GM23338 (cell line): ENCODE data around the gene USH2A. TPM values are rescaled to one million over a fixed set of nuclear protein-coding genes. Genes with fewer than 3 reads are reported as not detected.
"Not testable (repeated sequence)": the region's sequence is repeated elsewhere in the genome, so short reads cannot be mapped to it uniquely, and the experiment has no call there.

Source experiments
- ATAC-seq: fragments of 200-7000 bp; cut with Tn5 transposase; 3 replicates; pipeline ENCODE4 v1.9.1; 2020
- DNase-seq: peaks from one replicate; pipeline ENCODE4 v3.0.0-alpha.2; 2015; ENCODE audit warnings: low spot score
- H2AFZ ChIP-seq: fragments of 200-600 bp; sonication (generic); 2 replicates; pipeline ENCODE4 v1.8.0; 2016; ENCODE audit warnings: antibody characterized with exemption, mild to moderate bottlenecking, moderate library complexity
- H3F3A ChIP-seq: fragments of 200-600 bp; sonication (generic); replicated peaks from 2 replicates; pipeline ENCODE4 v1.8.0; 2017; ENCODE audit warnings: antibody characterized with exemption, mixed run types, low read depth
- H3K27ac ChIP-seq: fragments of 200-600 bp; sonication (generic); 2 replicates; pipeline ENCODE4 v1.6.1; 2016; ENCODE audit warnings: low read depth
- H3K27me3 ChIP-seq: fragments of 200-600 bp; sonication (generic); 2 replicates; pipeline ENCODE4 v1.8.0; 2016; ENCODE audit warnings: mild to moderate bottlenecking, mixed run types, moderate library complexity; ENCODE audit not compliant: insufficient read depth
- H3K36me3 ChIP-seq: fragments of 200-600 bp; sonication (generic); 2 replicates; pipeline ENCODE4 v1.8.0; 2016; ENCODE audit warnings: mild to moderate bottlenecking; ENCODE audit not compliant: insufficient read depth
- H3K4me1 ChIP-seq: fragments of 200-600 bp; sonication (generic); 2 replicates; pipeline ENCODE4 v1.8.0; 2016; ENCODE audit warnings: mild to moderate bottlenecking, moderate library complexity; ENCODE audit not compliant: insufficient read depth
- H3K4me2 ChIP-seq: fragments of 200-600 bp; sonication (generic); 2 replicates; pipeline ENCODE4 v1.7.1; 2017; ENCODE audit warnings: mixed run types
- H3K4me3 ChIP-seq: fragments of 200-600 bp; sonication (generic); 2 replicates; pipeline ENCODE4 v1.6.1; 2016; ENCODE audit warnings: mixed run types
- H3K79me2 ChIP-seq: fragments of 200-600 bp; sonication (generic); replicated peaks from 2 replicates; pipeline ENCODE4 v1.8.0; 2017; ENCODE audit warnings: mild to moderate bottlenecking; ENCODE audit not compliant: insufficient read depth
- H3K9me2 ChIP-seq: fragments of 200-600 bp; sonication (generic); 2 replicates; pipeline ENCODE4 v1.8.0; 2017; ENCODE audit not compliant: insufficient read depth
- H4K20me1 ChIP-seq: fragments of 200-600 bp; sonication (generic); replicated peaks from 2 replicates; pipeline ENCODE4 v1.8.0; 2017; ENCODE audit warnings: mild to moderate bottlenecking; ENCODE audit not compliant: insufficient read depth
- H3K27ac Mint-ChIP-seq: 2 replicates; pipeline ENCODE4 v1.8.0; 2020; ENCODE audit warnings: inconsistent platforms, mild to moderate bottlenecking, moderate library complexity, mixed read lengths
- H3K27me3 Mint-ChIP-seq: 3 replicates; pipeline ENCODE4 v1.8.0; 2022; ENCODE audit warnings: low read depth, mild to moderate bottlenecking, moderate library complexity, mixed read lengths, inconsistent platforms; ENCODE audit not compliant: insufficient read depth, poor library complexity
- H3K36me3 Mint-ChIP-seq: 3 replicates; pipeline ENCODE4 v1.8.0; 2021; ENCODE audit warnings: low read depth, mild to moderate bottlenecking, inconsistent platforms, moderate library complexity, mixed read lengths
- H3K4me1 Mint-ChIP-seq: 3 replicates; pipeline ENCODE4 v1.8.0; 2020; ENCODE audit warnings: mild to moderate bottlenecking, inconsistent platforms, mixed read lengths
- H3K4me3 Mint-ChIP-seq: 3 replicates; pipeline ENCODE4 v1.8.0; 2021; ENCODE audit warnings: moderate library complexity, mild to moderate bottlenecking, inconsistent platforms, mixed read lengths
- H3K9me3 Mint-ChIP-seq: 3 replicates; pipeline ENCODE4 v1.8.0; 2020; ENCODE audit warnings: moderate library complexity, mild to moderate bottlenecking, inconsistent platforms, mixed read lengths
- CREB1 ChIP-seq: fragments of 250-450 bp; sonication (Bioruptor Pico); IDR thresholded peaks from 2 replicates; pipeline ENCODE4 v1.5.0; 2020; ENCODE audit warnings: low read depth, mild to moderate bottlenecking, moderate library complexity
- CTCF ChIP-seq, 2 experiments: fragments of 200-600 bp in 1 of 2; sonication (generic) in 1 of 2; conservative IDR thresholded peaks; 2 replicates each; pipeline versions ENCODE4 v1.5.1 to v1.6.1; 2016 to 2017; ENCODE audit warnings: antibody characterized with exemption in 2 of 2, low read depth in 2 of 2, mild to moderate bottlenecking in 2 of 2, moderate library complexity in 1 of 2
- ETS1 ChIP-seq: IDR thresholded peaks from 2 replicates; pipeline ENCODE4 v1.6.1; 2016; ENCODE audit warnings: antibody characterized with exemption
- EZH2 ChIP-seq: fragments of 200-600 bp; sonication (generic); IDR thresholded peaks from one replicate; pipeline ENCODE4 v1.8.0; 2017; ENCODE audit warnings: antibody characterized with exemption, mild to moderate bottlenecking, low read depth; ENCODE audit not compliant: unreplicated experiment
- EZH2phosphoT487 ChIP-seq: fragments of 200-600 bp; sonication (generic); IDR thresholded peaks from one replicate; pipeline ENCODE4 v1.8.1; 2018; ENCODE audit warnings: antibody characterized with exemption; ENCODE audit not compliant: unreplicated experiment
- JUNB ChIP-seq: IDR thresholded peaks from one replicate; pipeline ENCODE4 v1.6.1; 2016; ENCODE audit warnings: antibody characterized with exemption; ENCODE audit not compliant: unreplicated experiment
- NANOG ChIP-seq: IDR thresholded peaks from 2 replicates; pipeline ENCODE4 v1.6.1; 2016; ENCODE audit warnings: antibody characterized with exemption, borderline replicate concordance
- POLR2AphosphoS5 ChIP-seq: IDR thresholded peaks from 2 replicates; pipeline ENCODE4 v1.6.1; 2016; ENCODE audit warnings: antibody characterized with exemption, low read depth
- STAT1 ChIP-seq: IDR thresholded peaks from one replicate; pipeline ENCODE4 v1.6.1; 2016; ENCODE audit warnings: antibody characterized with exemption; ENCODE audit not compliant: unreplicated experiment
- ZNF114 ChIP-seq: fragments of 250-450 bp; sonication (Bioruptor Pico); IDR thresholded peaks from 2 replicates; pipeline ENCODE4 v1.5.0; 2020; ENCODE audit warnings: mild to moderate bottlenecking, moderate library complexity
- ZNF331 ChIP-seq: fragments of 250-450 bp; sonication (Bioruptor Pico); IDR thresholded peaks from 2 replicates; pipeline ENCODE4 v1.5.0; 2020; ENCODE audit warnings: low read depth, mild to moderate bottlenecking, moderate library complexity
- ZNF462 ChIP-seq: fragments of 250-450 bp; sonication (Bioruptor Pico); IDR thresholded peaks from 2 replicates; pipeline ENCODE4 v1.5.0; 2020; ENCODE audit warnings: mild to moderate bottlenecking, moderate library complexity
- polyA plus RNA-seq: library from polyadenylated mRNA; unstranded; fragments of >200 nt; fragmentation: Nextera tagmentation; extraction: Ambion mirVana; gene quantifications from 2 replicates; pipeline ENCODE4 v1.2.1, GENCODE V29; 2016
- total RNA-seq: library from RNA; depleted of rRNA; stranded (reverse); fragments of >200 nt; shearing (Covaris generic); gene quantifications from 2 replicates; pipeline ENCODE4 v1.2.3, GENCODE V29; 2014

The USH2A gene
- total and polyA plus RNA-seq, 2 experiments from 2014 or later: 0.03 TPM

GRCh38 chr1:216153130-216153529 is 270.1 kb downstream of the USH2A start (continued):
- no peak for TF ChIP-seq CTCF (conservative IDR thresholded peaks at IDR 0.05; ENCODE audit: low read depth in 2 of 2)
- TF ChIP-seq CREB1: no peak
- TF ChIP-seq NANOG: no peak
- TF ChIP-seq JUNB: no peak
- TF ChIP-seq ETS1: no peak
- TF ChIP-seq ZNF114 (CRISPR knock-in tag): no peak
- no peak for TF ChIP-seq EZH2
- TF ChIP-seq ZNF331 (CRISPR knock-in tag): no peak
- TF ChIP-seq STAT1: no peak
- no peak for TF ChIP-seq POLR2AphosphoS5
- TF ChIP-seq EZH2phosphoT487: no peak

GRCh38 chr1:216145451-216146018 is 277.7 kb downstream of the USH2A start:
- not testable (repeated sequence) for H3K27me3 Mint-ChIP-seq, H3K9me3 Mint-ChIP-seq, H3K27me3 ChIP-seq, H3K4me3 Mint-ChIP-seq, H3K27ac Mint-ChIP-seq, H3K36me3 Mint-ChIP-seq, H3K79me2 ChIP-seq, H4K20me1 ChIP-seq, H2AFZ ChIP-seq, DNase-seq, H3F3A ChIP-seq, H3K36me3 ChIP-seq, H3K9me2 ChIP-seq
- H3K4me1 Mint-ChIP-seq: peaks cover 38% of the 10 kb centered on the region
- peaks cover 44% of the 10 kb centered on the region for H3K4me1 ChIP-seq
- TF ChIP-seq NANOG: peak; percentile 32
- TF ChIP-seq ZNF462 (CRISPR knock-in tag): peak; percentile 16; the same call in 1 of the 2 replicates
- H3K4me3 ChIP-seq: 0 out of 2 replicates have a peak overlapping the region, but pooled peaks have one; percentile 19
- H3K27ac ChIP-seq: peak overlapping the region; percentile 71
- peak; percentile 41 for ATAC-seq
- peak overlapping the region; percentile 63 for H3K4me2 ChIP-seq
